ENCODE results near the gene CAMK1G. TPM values are rescaled to one million over a fixed set of nuclear protein-coding genes. Genes with fewer than 3 reads are reported as not detected.

CAMK1G gene
- polyA plus RNA-seq, 3 donors = 0.04 to 0.18 TPM; not detected in 1

DNA sequence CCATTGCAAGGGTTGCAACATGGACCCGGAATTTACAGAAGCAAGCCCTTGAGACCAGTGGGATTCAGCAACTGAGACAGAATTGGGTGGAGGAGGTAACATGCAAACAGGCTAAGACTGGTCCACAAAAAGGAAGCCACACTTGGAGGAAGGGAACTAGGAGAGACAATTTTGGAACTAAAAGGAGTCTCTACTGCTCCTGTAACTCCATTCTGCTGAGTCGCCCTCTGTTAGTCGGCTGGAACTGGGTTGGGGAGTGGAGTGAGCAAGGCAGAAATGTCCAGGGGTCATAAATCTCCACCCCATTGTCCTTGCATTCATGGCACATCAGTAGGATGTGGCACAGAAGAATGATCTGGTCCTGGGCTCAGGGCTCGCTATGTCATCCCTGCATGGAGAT lies 63.6 kb downstream of the CAMK1G start:
- H3K27ac ChIP-seq (ENCODE audit: low read depth, low read length) = no peak overlapping the region
- WGBS, 3 donors = 52 to 81% (median 62%) methylated on average over 4 of the region's 4 CpGs

GRCh38 chr1:209648346-209648745 lies 64.8 kb downstream of the CAMK1G start:
- no peak overlapping the region for H3K27ac ChIP-seq (ENCODE audit: low read depth, low read length)

- WGBS, 3 donors = 44 to 49% (median 44%) methylated on average over 6 of the region's 6 CpGs
- no peak overlapping the region for H3K27ac ChIP-seq (ENCODE audit: low read depth, low read length)
Measured at GRCh38 chr1:209648931-209649776, 65.6 kb downstream of the CAMK1G start.

GRCh38 chr1:209650454-209650853 lies 66.9 kb downstream of the CAMK1G start:
- WGBS, 3 donors = 38 to 88% (median 44%) methylated on average over 1 of the region's 1 CpG

DNA sequence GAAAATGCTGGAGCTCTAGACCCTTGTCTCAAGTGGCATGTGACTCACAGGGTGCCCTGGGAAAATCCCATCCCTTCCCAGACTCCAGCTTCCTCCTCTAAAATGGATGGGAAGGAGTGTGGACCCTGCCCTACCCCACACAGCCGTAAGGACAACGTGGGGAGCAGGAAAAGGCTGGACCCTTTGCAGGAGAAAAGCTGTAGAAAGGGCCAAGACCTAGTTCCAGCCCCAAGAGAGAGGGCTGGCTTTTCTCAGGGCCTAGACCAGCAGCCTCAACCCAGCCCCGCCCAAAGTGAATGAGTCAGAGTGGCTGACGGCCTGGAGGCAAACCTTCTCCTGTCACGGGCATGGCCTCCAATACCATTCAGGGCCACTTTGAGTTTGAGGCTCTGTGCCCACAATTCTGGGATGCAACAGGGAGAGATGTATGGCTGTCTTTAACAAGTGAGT lies 67.6 kb downstream of the CAMK1G start:
- no peak overlapping the region for H3K27ac ChIP-seq (ENCODE audit: low read depth, low read length)
- WGBS, 3 donors = 29 to 57% (median 36%) methylated on average over 5 of the region's 5 CpGs

More at GRCh38 chr1:209650454-209650853, 66.9 kb downstream of the CAMK1G start:
- no peak overlapping the region for H3K27ac ChIP-seq (ENCODE audit: low read depth, low read length)

- H3K27ac ChIP-seq (ENCODE audit: low read depth, low read length) = no peak within 1 kb of the TSS
- WGBS, 3 donors = 67 to 76% (median 75%) methylated on average over 14 of the region's 14 CpGs
Measured at GRCh38 chr1:209652121-209652735, 68.7 kb downstream of the CAMK1G start, which contains the start of gene LAMB3. LAMB3 (minus strand) TSS chr1:209652425; CDS start chr1:209650944, 1,481 bp downstream.

DNA sequence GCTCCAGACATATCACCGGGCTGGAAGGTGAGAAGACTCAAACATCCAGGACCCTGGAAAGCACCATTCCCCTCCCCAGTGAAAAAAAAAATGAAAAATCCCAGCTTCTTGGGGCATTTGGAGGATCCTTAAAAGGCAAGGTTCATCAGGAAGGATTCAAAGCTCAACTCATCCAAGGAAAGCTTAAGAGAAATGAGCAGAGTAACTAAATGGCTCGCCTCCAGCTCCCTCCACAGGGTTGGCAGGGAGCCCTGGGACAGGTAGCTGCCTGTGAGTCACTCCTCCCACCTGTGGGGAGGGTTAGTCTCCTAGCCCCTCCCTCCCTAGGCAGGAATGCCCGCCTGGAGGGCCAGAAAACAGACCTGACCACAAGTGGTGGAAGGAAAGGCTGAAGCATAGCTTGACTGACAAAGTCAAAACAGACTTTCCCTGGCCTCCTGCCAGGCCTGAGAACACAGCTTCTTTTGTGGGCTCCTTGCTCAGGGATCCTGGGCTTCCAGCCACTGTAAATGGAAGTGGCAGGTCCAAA lies 69.4 kb downstream of the CAMK1G start:
- no peak overlapping the region for H3K27ac ChIP-seq (ENCODE audit: low read depth, low read length)
- 23 to 81% (median 70%) methylated on average over 3 of the region's 3 CpGs for WGBS, 3 donors

DNA sequence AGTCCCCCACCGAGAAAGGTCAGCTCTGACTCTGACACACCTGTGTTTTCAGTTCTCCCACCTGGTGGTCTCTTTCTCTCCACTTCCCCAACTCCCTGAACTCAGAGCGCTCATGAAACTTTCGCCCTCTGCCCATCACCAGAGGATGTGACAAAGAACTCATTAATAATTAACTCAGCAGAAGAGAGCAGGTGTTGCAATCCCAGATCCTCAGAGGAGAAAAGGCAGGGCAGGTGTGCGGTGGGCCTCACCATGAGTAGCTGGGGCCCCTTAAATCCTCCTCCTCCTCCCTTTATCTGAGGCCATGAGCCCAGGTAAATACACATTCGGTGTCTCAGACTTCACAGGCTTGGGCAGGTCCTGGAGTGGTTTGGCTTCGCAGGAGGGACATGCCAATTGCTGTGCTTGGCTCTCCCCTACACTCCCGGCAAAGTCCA lies 70.4 kb downstream of the CAMK1G start:
- 17 to 93% (median 88%) methylated on average over 7 of the region's 7 CpGs for WGBS, 3 donors
- H3K27ac ChIP-seq (ENCODE audit: low read depth, low read length) = no peak overlapping the region

GRCh38 chr1:209655411-209656231 lies 72.1 kb downstream of the CAMK1G start:
- no peak overlapping the region for H3K27ac ChIP-seq (ENCODE audit: low read depth, low read length)
- 68 to 85% (median 82%) methylated on average over 9 of the region's 9 CpGs for WGBS, 3 donors

GRCh38 chr1:209657140-209657879 lies 73.8 kb downstream of the CAMK1G start:
- H3K27ac ChIP-seq (ENCODE audit: low read depth, low read length) = no peak overlapping the region
- WGBS, 3 donors = 69 to 89% (median 73%) methylated on average over 9 of the region's 9 CpGs

DNA sequence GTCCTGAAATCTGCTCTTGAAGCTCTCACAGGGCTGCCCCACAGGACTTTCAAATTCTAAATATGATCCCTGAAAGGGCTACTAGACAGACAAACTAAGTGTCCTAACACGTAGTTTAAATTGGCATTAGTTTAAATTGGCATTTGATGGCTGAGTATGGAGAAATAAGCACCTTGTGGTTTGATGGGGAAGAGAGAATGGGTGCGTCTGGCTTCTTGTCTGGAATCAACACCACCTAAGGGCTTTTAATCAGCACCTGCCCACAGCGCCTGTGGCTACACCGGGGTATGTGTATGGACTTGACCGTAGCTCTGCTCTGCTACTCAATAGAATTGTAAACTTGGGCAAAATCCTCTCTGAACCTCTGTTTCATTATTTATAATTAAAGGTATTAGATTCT lies 74.4 kb downstream of the CAMK1G start:
- whole genome bisulfite sequencing, 3 donors = 56 to 91% (median 83%) methylated on average over 5 of the region's 5 CpGs

DNA sequence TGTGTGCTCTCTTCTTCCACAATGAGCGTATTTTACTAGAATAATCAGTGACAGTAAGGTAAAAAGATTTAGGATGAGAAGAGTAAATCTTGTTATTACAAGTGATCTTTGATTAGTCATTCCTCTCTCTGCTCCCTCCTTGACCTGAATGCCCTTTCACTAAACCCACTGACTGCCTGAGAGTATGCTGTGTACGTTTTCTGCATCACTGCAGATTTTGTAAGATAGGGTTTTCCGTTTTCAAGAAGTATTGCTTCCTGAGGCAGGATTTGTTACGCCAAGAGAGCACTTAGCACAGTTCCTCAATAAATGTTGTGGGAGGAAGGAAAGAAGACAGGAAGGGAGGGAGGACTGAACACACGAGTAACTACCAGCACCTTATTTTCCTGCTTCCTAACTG lies 76.4 kb downstream of the CAMK1G start:
- WGBS, 3 donors = 23 to 67% (median 33%) methylated on average over 5 of the region's 5 CpGs
- H3K27ac ChIP-seq (ENCODE audit: low read depth, low read length) = no peak overlapping the region

More for the DNA sequence above, 74.4 kb downstream of the CAMK1G start:
- H3K27ac ChIP-seq (ENCODE audit: low read depth, low read length) = no peak overlapping the region

DNA sequence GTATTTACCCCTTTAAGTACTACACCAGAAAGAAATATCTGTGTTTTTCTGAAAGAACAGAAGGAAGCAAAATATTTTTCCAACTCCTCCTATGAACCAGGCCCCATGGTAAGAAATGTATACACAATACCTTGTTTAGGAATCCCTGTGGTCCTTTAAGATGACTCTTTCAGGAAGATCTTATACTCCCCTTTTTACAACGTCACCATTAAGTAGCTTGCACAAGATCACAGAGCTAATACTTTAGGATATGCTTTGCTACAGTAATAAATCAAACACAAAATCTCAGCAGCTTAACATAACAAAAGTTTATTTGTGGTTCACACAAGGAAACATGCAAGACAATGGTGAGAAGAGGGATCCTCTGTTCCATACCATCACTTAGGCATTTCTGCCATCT lies 77.6 kb downstream of the CAMK1G start:
- 44 to 66% (median 53%) methylated on average over 1 of the region's 1 CpG for WGBS, 3 donors
- H3K27ac ChIP-seq (ENCODE audit: low read depth, low read length) = no peak overlapping the region

DNA sequence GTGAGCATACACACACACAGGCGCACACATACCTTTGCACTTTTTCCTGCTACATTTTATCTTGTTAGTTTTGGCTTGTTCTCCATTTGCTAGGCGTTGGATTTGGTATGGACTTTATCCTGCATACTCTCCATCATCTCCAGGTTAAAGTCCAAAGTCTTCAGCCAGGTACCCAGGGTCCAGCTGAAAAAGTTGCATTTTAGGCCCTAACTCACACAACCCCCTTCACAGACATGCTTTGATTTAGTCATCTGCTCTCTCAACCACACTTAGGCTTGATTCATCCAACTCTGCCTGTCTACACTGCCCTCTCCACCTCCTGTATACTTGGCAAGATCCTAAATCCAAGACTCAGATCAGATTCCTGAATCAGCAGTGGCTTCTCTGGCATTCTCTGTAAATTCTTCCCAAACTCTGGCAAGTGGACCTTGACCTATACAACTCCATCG lies 79.4 kb downstream of the CAMK1G start:
- 49 to 97% (median 91%) methylated on average over 3 of the region's 3 CpGs for WGBS, 3 donors
- no peak overlapping the region for H3K27ac ChIP-seq (ENCODE audit: low read depth, low read length)
